HepG2 (cell line): Measurements from ENCODE around the gene MSL3B.

Source experiments
- ATAC-seq: fragments of 200-7000 bp; cut with Tn5 transposase; 3 replicates; pipeline ENCODE4 v1.9.1; 2020; ENCODE audit warnings: mild to moderate bottlenecking, moderate library complexity
- BruUV-seq: library from RNA; stranded (reverse); fragments of 400-500 nt; replicated peaks from 2 replicates; lab custom pipeline; 2021; lab: Mats Ljungman, UMichigan
- CTCF ChIA-PET: fragments of 300-600 bp; formaldehyde crosslinking; extraction: SDS; loops from one replicate; lab custom pipeline; 2021; ENCODE audit warnings: low total read pairs, inconsistent platforms, low intra/inter-chr PET ratio; lab: Yijun Ruan, JAX
- POLR2A ChIA-PET: fragments of 350-600 bp; sonication (Branson Sonifier 250); formaldehyde crosslinking; loops from one replicate; lab custom pipeline; 2020; ENCODE audit warnings: antibody characterized with exemption, inconsistent platforms; lab: Yijun Ruan, JAX
- DNase-seq: peaks from one replicate; pipeline ENCODE4 v3.0.0-alpha.2; 2015; ENCODE audit warnings: low spot score
- FAIRE-seq: peaks from 3 replicates; lab custom pipeline; 2011; peaks lifted over from hg19 to GRCh38; lab: Jason Lieb, UNC
- H2AFZ ChIP-seq: one replicate; pipeline ENCODE4 v1.6.1; 2011; ENCODE audit warnings: low read length, inconsistent platforms
- H3K27ac ChIP-seq: fragments of 300-600 bp; 3 replicates; pipeline ENCODE4 v1.8.0; 2011; ENCODE audit warnings: mixed run types, mild to moderate bottlenecking, mixed read lengths, low read length, inconsistent platforms; ENCODE audit not compliant: insufficient read depth; ENCODE audit errors: extremely low read length
- H3K27me3 ChIP-seq, 2 experiments: fragments of 200-600 bp in 1 of 2; 2 replicates in 1 of 2; 3 replicates in 1 of 2; pipeline versions ENCODE4 v1.6.0 to v1.8.0; 2011; ENCODE audit warnings: low read length in 2 of 2, mild to moderate bottlenecking in 2 of 2, moderate library complexity in 2 of 2, inconsistent platforms in 1 of 2; ENCODE audit not compliant: insufficient read depth in 2 of 2, control insufficient read depth in 1 of 2
- H3K36me3 ChIP-seq, 2 experiments: fragments of 200-600 bp in 1 of 2; replicated peaks in 1 of 2; 2 replicates in 1 of 2; 3 replicates in 1 of 2; pipeline versions ENCODE4 v1.5.1 to v1.8.0; 2011; ENCODE audit warnings: low read length in 2 of 2, inconsistent platforms in 1 of 2; ENCODE audit not compliant: insufficient read depth in 2 of 2, control insufficient read depth in 1 of 2
- H3K4me1 ChIP-seq: 2 replicates; pipeline ENCODE4 v1.5.1; 2012; ENCODE audit warnings: low read length, inconsistent platforms; ENCODE audit not compliant: insufficient read depth
- H3K4me2 ChIP-seq: 2 replicates; pipeline ENCODE4 v1.6.0; 2011; ENCODE audit warnings: low read depth, low read length, inconsistent platforms
- H3K4me3 ChIP-seq, 3 experiments: fragments of 200-600 bp in 1 of 3; sonication (generic), shearing (Covaris generic) in 1 of 3; replicated peaks in 1 of 3; 2 replicates each; pipeline ENCODE4 v1.5.1; 2011 to 2016; ENCODE audit warnings: low read length in 3 of 3, inconsistent platforms in 2 of 3, low read depth in 2 of 3, mild to moderate bottlenecking in 2 of 3, control low read depth in 1 of 3, mixed read lengths in 1 of 3; ENCODE audit not compliant: insufficient read depth in 1 of 3
- H3K79me2 ChIP-seq: one replicate; pipeline ENCODE4 v1.6.1; 2011; ENCODE audit warnings: low read length, inconsistent platforms; ENCODE audit not compliant: insufficient read depth
- H3K9ac ChIP-seq: 2 replicates; pipeline ENCODE4 v1.6.0; 2011; ENCODE audit warnings: mild to moderate bottlenecking, low read depth, low read length, inconsistent platforms; ENCODE audit not compliant: insufficient read depth
- H3K9me3 ChIP-seq: 2 replicates; pipeline ENCODE4 v1.5.1; 2012; ENCODE audit warnings: mild to moderate bottlenecking, low read length
- H4K20me1 ChIP-seq: 2 replicates; pipeline ENCODE4 v1.6.0; 2011; ENCODE audit warnings: inconsistent platforms, mild to moderate bottlenecking, low read length, moderate library complexity; ENCODE audit not compliant: insufficient read depth
- EZH2 ChIP-seq: conservative IDR thresholded peaks from 2 replicates; pipeline ENCODE4 v1.6.1; 2012; ENCODE audit warnings: mild to moderate bottlenecking, low read depth, low read length, moderate library complexity
- LCORL ChIP-seq, 2 experiments: fragments of 450-650 bp in 1 of 2; sonication (generic) in 1 of 2; formaldehyde crosslinking in 1 of 2; IDR thresholded peaks; 2 replicates each; pipeline versions ENCODE4 v1.5.0 to v1.6.1; 2017 to 2020; ENCODE audit warnings: antibody characterized with exemption in 1 of 2, missing genetic modification reagents in 1 of 2
- MAFG ChIP-seq: sonication (generic); formaldehyde crosslinking; IDR thresholded peaks from 2 replicates; pipeline ENCODE4 v1.5.1; 2020; ENCODE audit warnings: mild to moderate bottlenecking, missing genetic modification reagents
- POLR2A ChIP-seq, 2 experiments: IDR thresholded peaks; 2 replicates each; pipeline ENCODE4 v1.6.1; 2011; ENCODE audit warnings: low read depth in 2 of 2, low read length in 2 of 2, mild to moderate bottlenecking in 1 of 2, moderate library complexity in 1 of 2; ENCODE audit not compliant: insufficient read depth in 1 of 2
- RFXANK ChIP-seq: IDR thresholded peaks from 2 replicates; pipeline ENCODE4 v1.6.1; 2016
- ZNF121 ChIP-seq: sonication (generic); formaldehyde crosslinking; IDR thresholded peaks from 2 replicates; pipeline ENCODE4 v1.5.0; 2020; ENCODE audit warnings: mild to moderate bottlenecking, missing genetic modification reagents
- ZNF343 ChIP-seq: sonication (generic); formaldehyde crosslinking; IDR thresholded peaks from 2 replicates; pipeline ENCODE4 v1.4.0; 2020; ENCODE audit warnings: mild to moderate bottlenecking, missing genetic modification reagents
- WGBS: methylation state at CpG from one replicate; pipeline ENCODE4 v1.1.6; 2017; ENCODE audit warnings: low lambda C conversion rate; 5-methylcytosine and 5-hydroxymethylcytosine counted together
- in situ Hi-C: cut with HindIII; loops from 2 replicates; pipeline ENCODE4 v1.10.0; 2017; ENCODE audit warnings: low pct_unique_long_range_greater_than_20kb; ENCODE audit not compliant: extremely low pct_ligation_motif_present
- intact Hi-C: fragments of 100-400 bp; cut with micrococcal nuclease; formaldehyde crosslinking; loops from one replicate; pipeline ENCODE4 v1.10.0; 2022; ENCODE audit not compliant: unreplicated experiment

The MSL3B gene

GRCh38 chr2:233838726-233839446, 29.3 kb downstream of the MSL3B start:
- intact Hi-C loops = loop anchor here (10.0 kb wide), 1 partner anchor 394 kb away; no protein-coding TSS in a partner anchor
- Histone ChIP-seq H3K9me3 (no peaks in the 10 kb centered on the region), H3K79me2 (peaks cover 44% of the 10 kb centered on the region), H3K27me3 (no peaks in the 10 kb centered on the region), H3K4me3 (no peak overlapping the region), H3K9ac (no peak overlapping the region), H3K4me1 (peaks cover 22% of the 10 kb centered on the region; the same call in 1 of the 2 replicates), H3K36me3 (peaks cover 60 to 90% of the 10 kb centered on the region in 2 experiments), H4K20me1 (peaks cover 16% of the 10 kb centered on the region; the same call in 1 of the 2 replicates), H3K27ac (no peak overlapping the region), H2AFZ (no peak overlapping the region), H3K4me2 (no peak overlapping the region)
- BruUV-seq = no TSS peak
- ChIA-PET POLR2A (no interaction called here), CTCF (no interaction called here)
- TF ChIP-seq POLR2A (IDR thresholded peaks at IDR 0.05; ENCODE audit: insufficient read depth in 1 of 2, low read depth in 2 of 2, low read length in 2 of 2) = 0 out of 4 replicates have a peak, but pooled peaks of 1 of the 2 experiments have one; percentile 8
- TF ChIP-seq RFXANK (CRISPR knock-in tag) = no peak
- TF ChIP-seq MAFG (CRISPR knock-in tag) = no peak
- TF ChIP-seq ZNF121 (CRISPR knock-in tag) = no peak
- no peak for TF ChIP-seq EZH2
- WGBS = 95% methylated on average over 12 of the region's 12 CpGs
- ATAC-seq (peak; percentile 22), DNase-seq (no peak), FAIRE-seq (no peak)
- in situ Hi-C loops = loop anchor here (25.0 kb wide), 1 partner anchor 527 kb away; the partner anchor contains the start of gene SAG

DNA sequence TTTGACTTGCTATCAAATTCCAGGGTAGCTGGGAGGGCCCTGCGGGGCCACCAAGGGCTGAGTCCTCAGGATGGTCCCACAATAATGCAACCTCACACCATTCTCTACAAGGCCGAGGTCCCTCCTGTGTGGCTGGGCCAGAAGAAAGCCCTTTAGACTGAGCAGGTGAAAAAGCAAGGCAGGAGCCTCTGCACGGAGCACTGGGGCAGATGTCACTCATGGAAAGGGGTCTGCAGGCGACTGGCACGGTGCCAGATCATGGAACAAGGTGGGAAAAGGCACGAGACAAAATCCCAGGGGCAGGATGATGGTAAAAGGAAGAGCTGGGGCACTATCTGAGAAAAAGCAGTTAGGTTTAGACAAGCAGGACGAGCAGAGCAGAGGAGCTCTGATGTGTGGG, 29.9 kb downstream of the MSL3B start:
- Histone ChIP-seq H3K79me2 (peaks cover 44% of the 10 kb centered on the region), H3K27ac (no peak overlapping the region), H3K4me2 (no peak overlapping the region), H3K36me3 (peaks cover 55 to 84% of the 10 kb centered on the region in 2 experiments), H3K4me3 (no peak overlapping the region), H3K27me3 (no peaks in the 10 kb centered on the region), H4K20me1 (peaks cover 16% of the 10 kb centered on the region; the same call in 1 of the 2 replicates), H3K4me1 (peaks cover 22% of the 10 kb centered on the region; the same call in 1 of the 2 replicates), H3K9ac (no peak overlapping the region), H2AFZ (no peak overlapping the region), H3K9me3 (no peaks in the 10 kb centered on the region)
- no TSS peak for BruUV-seq
- 90% methylated on average over 7 of the region's 7 CpGs for WGBS
- intact Hi-C loops (loop anchor here (10.0 kb wide), 1 partner anchor 393 kb away; no protein-coding TSS in a partner anchor), in situ Hi-C loops (loop anchor here (25.0 kb wide), 1 partner anchor 526 kb away; the partner anchor contains the start of gene SAG)
- DNase-seq = no peak
- no peak for FAIRE-seq
- POLR2A ChIA-PET = no interaction called here
- no peak for ATAC-seq
- TF ChIP-seq LCORL (IDR thresholded peaks at IDR 0.05) = peak; percentile 90
- no peak for TF ChIP-seq LCORL (CRISPR knock-in tag; IDR thresholded peaks at IDR 0.05)
- TF ChIP-seq ZNF343 (CRISPR knock-in tag) = no peak
- TF ChIP-seq, all 625 proteins: peak for 1
- CTCF ChIA-PET = no interaction called here
